HL-60 (cell line): ENCODE results near the gene MBD4.

ENCODE experiments used
- POLR2AphosphoS5 ChIP-seq: IDR thresholded peaks from 2 replicates; pipeline ENCODE4 v1.6.1; 2012; ENCODE audit warnings: low read depth
- SPI1 ChIP-seq: IDR thresholded peaks from 2 replicates; pipeline ENCODE4 v1.6.1; 2012; ENCODE audit warnings: low read depth, mild to moderate bottlenecking, borderline replicate concordance
- TF ChIP-seq, protein P1 (sequence below): IDR thresholded peaks from one replicate; pipeline ENCODE4 v1.5.1; 2011; ENCODE audit warnings: low read length, control low read depth, inconsistent platforms; ENCODE audit not compliant: insufficient read depth
- TF ChIP-seq, protein P2 (sequence below): IDR thresholded peaks from 2 replicates; pipeline ENCODE4 v1.6.1; 2012; ENCODE audit warnings: low read depth; ENCODE audit not compliant: insufficient replicate concordance

DNA sequence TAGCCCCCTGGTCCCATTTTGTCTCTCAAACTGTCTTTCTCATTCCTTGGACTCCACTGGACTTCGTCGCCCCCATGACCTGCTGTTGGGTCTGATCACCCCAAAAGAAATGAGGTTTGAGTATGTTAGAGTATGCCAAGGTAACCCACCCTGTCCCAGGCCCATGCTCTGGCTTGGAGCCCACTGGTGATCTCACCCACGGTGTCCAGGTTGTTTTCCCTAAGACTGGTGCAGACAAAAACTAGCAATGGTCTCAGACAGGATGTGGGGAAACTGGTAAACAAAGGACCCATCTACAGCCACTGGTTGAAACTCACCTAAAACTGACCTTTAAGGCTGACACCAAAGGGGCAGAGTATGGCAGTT, 50.2 kb downstream of the MBD4 start:
- TF ChIP-seq, protein P1, sequence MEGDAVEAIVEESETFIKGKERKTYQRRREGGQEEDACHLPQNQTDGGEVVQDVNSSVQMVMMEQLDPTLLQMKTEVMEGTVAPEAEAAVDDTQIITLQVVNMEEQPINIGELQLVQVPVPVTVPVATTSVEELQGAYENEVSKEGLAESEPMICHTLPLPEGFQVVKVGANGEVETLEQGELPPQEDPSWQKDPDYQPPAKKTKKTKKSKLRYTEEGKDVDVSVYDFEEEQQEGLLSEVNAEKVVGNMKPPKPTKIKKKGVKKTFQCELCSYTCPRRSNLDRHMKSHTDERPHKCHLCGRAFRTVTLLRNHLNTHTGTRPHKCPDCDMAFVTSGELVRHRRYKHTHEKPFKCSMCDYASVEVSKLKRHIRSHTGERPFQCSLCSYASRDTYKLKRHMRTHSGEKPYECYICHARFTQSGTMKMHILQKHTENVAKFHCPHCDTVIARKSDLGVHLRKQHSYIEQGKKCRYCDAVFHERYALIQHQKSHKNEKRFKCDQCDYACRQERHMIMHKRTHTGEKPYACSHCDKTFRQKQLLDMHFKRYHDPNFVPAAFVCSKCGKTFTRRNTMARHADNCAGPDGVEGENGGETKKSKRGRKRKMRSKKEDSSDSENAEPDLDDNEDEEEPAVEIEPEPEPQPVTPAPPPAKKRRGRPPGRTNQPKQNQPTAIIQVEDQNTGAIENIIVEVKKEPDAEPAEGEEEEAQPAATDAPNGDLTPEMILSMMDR: no peak
- TF ChIP-seq POLR2AphosphoS5: no peak
- no peak for TF ChIP-seq SPI1
- TF ChIP-seq, protein P2, sequence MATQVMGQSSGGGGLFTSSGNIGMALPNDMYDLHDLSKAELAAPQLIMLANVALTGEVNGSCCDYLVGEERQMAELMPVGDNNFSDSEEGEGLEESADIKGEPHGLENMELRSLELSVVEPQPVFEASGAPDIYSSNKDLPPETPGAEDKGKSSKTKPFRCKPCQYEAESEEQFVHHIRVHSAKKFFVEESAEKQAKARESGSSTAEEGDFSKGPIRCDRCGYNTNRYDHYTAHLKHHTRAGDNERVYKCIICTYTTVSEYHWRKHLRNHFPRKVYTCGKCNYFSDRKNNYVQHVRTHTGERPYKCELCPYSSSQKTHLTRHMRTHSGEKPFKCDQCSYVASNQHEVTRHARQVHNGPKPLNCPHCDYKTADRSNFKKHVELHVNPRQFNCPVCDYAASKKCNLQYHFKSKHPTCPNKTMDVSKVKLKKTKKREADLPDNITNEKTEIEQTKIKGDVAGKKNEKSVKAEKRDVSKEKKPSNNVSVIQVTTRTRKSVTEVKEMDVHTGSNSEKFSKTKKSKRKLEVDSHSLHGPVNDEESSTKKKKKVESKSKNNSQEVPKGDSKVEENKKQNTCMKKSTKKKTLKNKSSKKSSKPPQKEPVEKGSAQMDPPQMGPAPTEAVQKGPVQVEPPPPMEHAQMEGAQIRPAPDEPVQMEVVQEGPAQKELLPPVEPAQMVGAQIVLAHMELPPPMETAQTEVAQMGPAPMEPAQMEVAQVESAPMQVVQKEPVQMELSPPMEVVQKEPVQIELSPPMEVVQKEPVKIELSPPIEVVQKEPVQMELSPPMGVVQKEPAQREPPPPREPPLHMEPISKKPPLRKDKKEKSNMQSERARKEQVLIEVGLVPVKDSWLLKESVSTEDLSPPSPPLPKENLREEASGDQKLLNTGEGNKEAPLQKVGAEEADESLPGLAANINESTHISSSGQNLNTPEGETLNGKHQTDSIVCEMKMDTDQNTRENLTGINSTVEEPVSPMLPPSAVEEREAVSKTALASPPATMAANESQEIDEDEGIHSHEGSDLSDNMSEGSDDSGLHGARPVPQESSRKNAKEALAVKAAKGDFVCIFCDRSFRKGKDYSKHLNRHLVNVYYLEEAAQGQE: no peak
